Smooth muscle cell (in vitro differentiated cells): ENCODE measurements around the gene NINJ2. TPM values are rescaled to one million over a fixed set of nuclear protein-coding genes. Genes with fewer than 3 reads are reported as not detected.

ENCODE experiments used
- DNase-seq: peaks from one replicate; lab custom pipeline; 2025; ENCODE audit not compliant: unreplicated experiment; lab: John Stamatoyannopoulos, UW
- H2AFZ ChIP-seq: fragments of 200-600 bp; sonication (generic); 2 replicates; pipeline ENCODE4 v1.6.0; 2016; ENCODE audit warnings: antibody characterized with exemption, low read depth, mild to moderate bottlenecking
- H3F3A ChIP-seq: fragments of 200-600 bp; sonication (generic); 2 replicates; pipeline ENCODE4 v1.6.0; 2017; ENCODE audit warnings: antibody characterized with exemption, low read depth
- H3K27ac ChIP-seq: fragments of 200-600 bp; sonication (generic); 2 replicates; pipeline ENCODE4 v1.5.1; 2016; ENCODE audit warnings: low read depth, mild to moderate bottlenecking
- H3K27me3 ChIP-seq: fragments of 200-600 bp; sonication (generic); 2 replicates; pipeline ENCODE4 v1.6.1; 2016; ENCODE audit warnings: low read depth, mild to moderate bottlenecking
- H3K36me3 ChIP-seq: fragments of 200-600 bp; sonication (generic); 2 replicates; pipeline ENCODE4 v1.5.1; 2016; ENCODE audit warnings: low read depth
- H3K4me1 ChIP-seq: fragments of 200-600 bp; sonication (generic); 2 replicates; pipeline ENCODE4 v1.5.1; 2016; ENCODE audit warnings: low read depth
- H3K4me2 ChIP-seq: fragments of 200-600 bp; sonication (generic); 2 replicates; pipeline ENCODE4 v1.6.0; 2016; ENCODE audit warnings: mild to moderate bottlenecking
- H3K4me3 ChIP-seq: fragments of 200-600 bp; sonication (generic); 2 replicates; pipeline ENCODE4 v1.5.1; 2016; ENCODE audit warnings: mild to moderate bottlenecking
- H3K79me2 ChIP-seq: fragments of 200-600 bp; sonication (generic); 2 replicates; pipeline ENCODE4 v1.6.0; 2016; ENCODE audit warnings: low read depth, mild to moderate bottlenecking
- H3K9ac ChIP-seq: fragments of 200-600 bp; sonication (generic); 2 replicates; pipeline ENCODE4 v1.6.0; 2016; ENCODE audit warnings: low read depth
- H3K9me3 ChIP-seq: fragments of 200-600 bp; sonication (generic); replicated peaks from 2 replicates; pipeline ENCODE4 v1.5.1; 2016; ENCODE audit warnings: low read depth
- H4K20me1 ChIP-seq: fragments of 200-600 bp; sonication (generic); 2 replicates; pipeline ENCODE4 v1.6.0; 2016; ENCODE audit warnings: low read depth
- CTCF ChIP-seq: fragments of 200-600 bp; sonication (generic); IDR thresholded peaks from 2 replicates; pipeline ENCODE4 v1.5.1; 2017; ENCODE audit warnings: borderline replicate concordance, mild to moderate bottlenecking, antibody characterized with exemption; ENCODE audit not compliant: insufficient read depth, poor library complexity, severe bottlenecking
- WGBS: methylation state at CpG from one replicate; pipeline ENCODE4 v1.1.7; 2016; ENCODE audit warnings: low lambda C conversion rate; 5-methylcytosine and 5-hydroxymethylcytosine counted together
- polyA plus RNA-seq: library from polyadenylated mRNA; unstranded; fragments of >200 nt; fragmentation: Nextera tagmentation; extraction: Ambion mirVana; gene quantifications from 2 replicates; pipeline ENCODE4 v1.2.1, GENCODE V29; 2016
- total RNA-seq: library from RNA; depleted of rRNA; stranded (reverse); fragments of >200 nt; gene quantifications from 2 replicates; pipeline ENCODE4 v1.2.3, GENCODE V29; 2014

The NINJ2 gene
- total and polyA plus RNA-seq, 2 experiments from 2014 or later: 4.2 to 12.1 TPM

GRCh38 chr12:674272-674781, 11.1 kb upstream of the NINJ2 start:
- DNase-seq: no peak
- H3K4me2 ChIP-seq: no peak overlapping the region
- no peak overlapping the region for H3K27ac ChIP-seq
- no peaks in the 10 kb centered on the region for H3K27me3 ChIP-seq
- no peaks in the 10 kb centered on the region for H3K4me1 ChIP-seq
- no peaks in the 10 kb centered on the region for H3K79me2 ChIP-seq
- 87% methylated on average over 4 of the region's 4 CpGs for WGBS
- no peaks in the 10 kb centered on the region for H3F3A ChIP-seq
- no peak overlapping the region for H3K4me3 ChIP-seq
- H4K20me1 ChIP-seq: no peaks in the 10 kb centered on the region
- H3K36me3 ChIP-seq: no peaks in the 10 kb centered on the region
- H3K9me3 ChIP-seq: no peaks in the 10 kb centered on the region
- no peak for TF ChIP-seq CTCF
- H2AFZ ChIP-seq: no peak overlapping the region
- no peak overlapping the region for H3K9ac ChIP-seq

- Histone ChIP-seq H3F3A (no peaks in the 10 kb centered on the region), H3K9ac (no peak overlapping the region), H4K20me1 (no peaks in the 10 kb centered on the region), H3K79me2 (no peaks in the 10 kb centered on the region), H3K9me3 (no peaks in the 10 kb centered on the region), H3K36me3 (no peaks in the 10 kb centered on the region), H3K4me3 (no peak overlapping the region), H3K4me2 (no peak overlapping the region), H3K4me1 (no peaks in the 10 kb centered on the region), H2AFZ (no peak overlapping the region), H3K27me3 (no peaks in the 10 kb centered on the region), H3K27ac (no peak overlapping the region)
- DNase-seq: no peak
- no peak for TF ChIP-seq CTCF
- WGBS: 94% methylated on average over 3 of the region's 3 CpGs
Measured at GRCh38 chr12:673849-674248, 10.6 kb upstream of the NINJ2 start.

GRCh38 chr12:669576-669945, 6.3 kb upstream of the NINJ2 start:
- no peak for TF ChIP-seq CTCF
- Histone ChIP-seq H3K4me1 (peaks cover 8% of the 10 kb centered on the region), H3K27ac (no peak overlapping the region), H2AFZ (no peak overlapping the region), H3K4me2 (no peak overlapping the region), H3K27me3 (no peaks in the 10 kb centered on the region), H3K9ac (no peak overlapping the region), H4K20me1 (no peaks in the 10 kb centered on the region), H3K79me2 (no peaks in the 10 kb centered on the region), H3K4me3 (no peak overlapping the region), H3K36me3 (no peaks in the 10 kb centered on the region), H3F3A (no peaks in the 10 kb centered on the region), H3K9me3 (no peaks in the 10 kb centered on the region)
- WGBS: 86% methylated on average over 8 of the region's 8 CpGs
- DNase-seq: no peak

GRCh38 chr12:668090-668481, 4.8 kb upstream of the NINJ2 start:
- no peaks in the 10 kb centered on the region for H3K36me3 ChIP-seq
- no peaks in the 10 kb centered on the region for H3K27me3 ChIP-seq
- no peak overlapping the region for H3K27ac ChIP-seq
- H3K4me3 ChIP-seq: no peak overlapping the region
- TF ChIP-seq CTCF: no peak
- H3K4me1 ChIP-seq: peaks cover 8% of the 10 kb centered on the region
- no peaks in the 10 kb centered on the region for H3K9me3 ChIP-seq
- no peaks in the 10 kb centered on the region for H3F3A ChIP-seq
- H2AFZ ChIP-seq: no peak overlapping the region
- H3K4me2 ChIP-seq: no peak overlapping the region
- H3K9ac ChIP-seq: no peak overlapping the region
- H3K79me2 ChIP-seq: no peaks in the 10 kb centered on the region
- no peak for DNase-seq
- WGBS: 89% methylated on average over 1 of the region's 1 CpG
- no peaks in the 10 kb centered on the region for H4K20me1 ChIP-seq
